Esophagus squamous epithelium (tissue), 5 donors: ENCODE results near the gene SH3GL2. TPM values are rescaled to one million over a fixed set of nuclear protein-coding genes. Genes with fewer than 3 reads are reported as not detected.

Experiments used
- DNase-seq: peaks from one replicate; lab custom pipeline; 2025; lab: John Stamatoyannopoulos, UW
- H3K27ac ChIP-seq, 4 donors: fragments of 200-600 bp; sonication (generic); one replicate each; pipeline ENCODE4 v1.5.1; 2016 to 2019; ENCODE audit warnings: mild to moderate bottlenecking in 1 of 4
- H3K27me3 ChIP-seq, 4 donors: fragments of 200-600 bp; sonication (generic); 1 replicate in 3 of 4; 2 replicates in 1 of 4; pipeline versions ENCODE4 v1.5.1 to v1.6.0; 2017 to 2021; ENCODE audit warnings: antibody characterized with exemption in 1 of 4
- H3K36me3 ChIP-seq, 3 donors: fragments of 200-600 bp; sonication (generic); one replicate each; pipeline ENCODE4 v1.5.1; 2016 to 2019
- H3K4me1 ChIP-seq, 3 donors: fragments of 200-600 bp; sonication (generic); one replicate each; pipeline ENCODE4 v1.5.1; 2017 to 2019
- H3K4me3 ChIP-seq, 4 donors: fragments of 200-600 bp; sonication (generic); 1 replicate in 3 of 4; 2 replicates in 1 of 4; pipeline ENCODE4 v1.5.1; 2016 to 2019; ENCODE audit warnings: mild to moderate bottlenecking in 2 of 4, moderate library complexity in 1 of 4
- H3K9me3 ChIP-seq, 3 donors: fragments of 200-600 bp; sonication (generic); one replicate each; pipeline ENCODE4 v1.5.1; 2016 to 2019
- POLR2A ChIP-seq, 4 donors: fragments of 450-650 bp; IDR thresholded peaks; one replicate each; pipeline ENCODE4 v1.6.1; 2017; ENCODE audit warnings: antibody characterized with exemption in 4 of 4, mild to moderate bottlenecking in 4 of 4, moderate library complexity in 3 of 4
- whole genome bisulfite sequencing, 2 donors: methylation state at CpG; one replicate each; pipeline ENCODE4 v1.1.5; 2018; 5-methylcytosine and 5-hydroxymethylcytosine counted together
- intact Hi-C: fragments of 100-400 bp; cut with DNase I; formaldehyde crosslinking; loops from one replicate; pipeline ENCODE4 v1.15.0; 2022
- total RNA-seq, 4 donors: library from RNA; depleted of rRNA; stranded (reverse); fragments of >200 nt; gene quantifications; one replicate each; pipeline ENCODE4 v1.1.0, GENCODE V29; 2016
- TF ChIP-seq, protein P1 (sequence below), 6 experiments: fragments of 450-650 bp in 4 of 6; fragments of 200-600 bp in 2 of 6; sonication (generic) in 2 of 6; IDR thresholded peaks; one replicate each; pipeline ENCODE4 v1.5.1; 2016 to 2019; ENCODE audit warnings: antibody characterized with exemption in 6 of 6, mild to moderate bottlenecking in 4 of 6, moderate library complexity in 4 of 6
- donor health status: DM: yes; HTN: yes; CAD: no.

The SH3GL2 gene
- total RNA-seq, 4 donors from 2014 or later = 0.19 TPM; not detected in 3

DNA sequence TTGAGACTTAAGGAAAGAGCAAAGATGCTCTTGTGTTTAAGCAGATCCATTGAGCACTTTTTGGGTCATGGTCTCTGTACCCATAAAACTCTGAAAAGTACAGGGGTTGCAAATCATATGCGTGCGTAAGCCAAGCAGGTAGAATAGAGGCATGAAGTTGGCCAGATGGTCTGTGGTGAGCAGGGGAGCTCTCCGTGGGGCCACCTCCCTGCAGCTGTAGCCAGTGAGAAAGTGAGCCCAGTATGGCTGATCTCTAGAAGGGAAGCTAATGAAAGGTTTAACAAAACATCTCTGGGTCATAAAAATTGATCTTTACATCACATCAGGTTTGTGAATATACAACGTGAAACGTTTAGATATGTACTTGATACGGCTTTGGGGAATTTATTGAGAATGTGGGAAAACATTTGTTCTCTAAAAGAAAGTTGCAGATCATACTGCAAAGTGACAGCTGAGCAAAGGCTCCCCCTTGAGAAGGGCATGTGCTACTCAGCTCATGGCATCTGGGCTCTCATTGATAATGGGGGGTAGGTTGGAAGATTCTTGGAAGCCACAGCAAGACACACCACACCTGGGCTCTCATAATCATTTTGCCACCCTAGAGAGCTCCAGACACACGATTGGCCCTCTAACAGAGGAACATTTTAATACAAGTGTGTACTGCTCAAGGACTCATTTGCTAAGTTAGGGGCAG lies 30.6 kb downstream of the SH3GL2 start:
- no peaks in the 10 kb centered on the region for H3K9me3 ChIP-seq
- no peak overlapping the region for H3K4me3 ChIP-seq
- no peak overlapping the region for H3K27ac ChIP-seq
- WGBS, 2 donors = 62 to 64% methylated on average over 7 of the region's 7 CpGs
- H3K36me3 ChIP-seq = no peaks in the 10 kb centered on the region
- intact Hi-C loops = no loop called here
- H3K4me1 ChIP-seq = no peaks in the 10 kb centered on the region
- DNase-seq = no peak
- H3K27me3 ChIP-seq = peaks cover 0 to 9% (median 0%) of the 10 kb centered on the region in 4 donors
- no peak for TF ChIP-seq POLR2A (IDR thresholded peaks at IDR 0.05)
- TF ChIP-seq, protein P1, sequence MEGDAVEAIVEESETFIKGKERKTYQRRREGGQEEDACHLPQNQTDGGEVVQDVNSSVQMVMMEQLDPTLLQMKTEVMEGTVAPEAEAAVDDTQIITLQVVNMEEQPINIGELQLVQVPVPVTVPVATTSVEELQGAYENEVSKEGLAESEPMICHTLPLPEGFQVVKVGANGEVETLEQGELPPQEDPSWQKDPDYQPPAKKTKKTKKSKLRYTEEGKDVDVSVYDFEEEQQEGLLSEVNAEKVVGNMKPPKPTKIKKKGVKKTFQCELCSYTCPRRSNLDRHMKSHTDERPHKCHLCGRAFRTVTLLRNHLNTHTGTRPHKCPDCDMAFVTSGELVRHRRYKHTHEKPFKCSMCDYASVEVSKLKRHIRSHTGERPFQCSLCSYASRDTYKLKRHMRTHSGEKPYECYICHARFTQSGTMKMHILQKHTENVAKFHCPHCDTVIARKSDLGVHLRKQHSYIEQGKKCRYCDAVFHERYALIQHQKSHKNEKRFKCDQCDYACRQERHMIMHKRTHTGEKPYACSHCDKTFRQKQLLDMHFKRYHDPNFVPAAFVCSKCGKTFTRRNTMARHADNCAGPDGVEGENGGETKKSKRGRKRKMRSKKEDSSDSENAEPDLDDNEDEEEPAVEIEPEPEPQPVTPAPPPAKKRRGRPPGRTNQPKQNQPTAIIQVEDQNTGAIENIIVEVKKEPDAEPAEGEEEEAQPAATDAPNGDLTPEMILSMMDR (IDR thresholded peaks at IDR 0.05) = no peak

DNA sequence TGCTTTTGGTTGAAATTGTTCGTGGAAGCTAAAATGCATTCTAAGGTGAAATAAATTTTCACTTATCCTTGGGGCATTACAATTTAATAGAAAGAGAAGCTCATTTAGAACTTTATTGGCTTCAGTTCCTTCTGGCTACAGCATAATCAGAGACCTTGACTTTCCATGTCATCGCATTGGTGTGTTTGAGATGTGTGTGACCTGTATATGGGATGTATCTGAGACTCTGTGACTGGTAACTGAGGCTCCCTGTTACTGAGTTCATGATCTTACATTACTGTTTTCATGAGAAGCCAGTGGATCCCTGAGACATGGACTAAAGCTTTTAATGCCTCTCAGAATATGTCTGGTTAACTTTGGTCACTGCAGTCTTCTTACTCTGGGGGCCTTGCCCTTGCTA lies 32.5 kb downstream of the SH3GL2 start:
- WGBS, 2 donors = 47 to 87% methylated on average over 2 of the region's 2 CpGs
- intact Hi-C loops = no loop called here
- no peak for DNase-seq
- Histone ChIP-seq H3K4me1 (no peaks in the 10 kb centered on the region), H3K4me3 (no peak overlapping the region), H3K27me3 (peaks cover 0 to 15% (median 0%) of the 10 kb centered on the region in 4 donors), H3K9me3 (no peaks in the 10 kb centered on the region), H3K36me3 (no peaks in the 10 kb centered on the region), H3K27ac (no peak overlapping the region)
- no peak for TF ChIP-seq POLR2A (IDR thresholded peaks at IDR 0.05)
- TF ChIP-seq, protein P1 (IDR thresholded peaks at IDR 0.05) = no peak

DNA sequence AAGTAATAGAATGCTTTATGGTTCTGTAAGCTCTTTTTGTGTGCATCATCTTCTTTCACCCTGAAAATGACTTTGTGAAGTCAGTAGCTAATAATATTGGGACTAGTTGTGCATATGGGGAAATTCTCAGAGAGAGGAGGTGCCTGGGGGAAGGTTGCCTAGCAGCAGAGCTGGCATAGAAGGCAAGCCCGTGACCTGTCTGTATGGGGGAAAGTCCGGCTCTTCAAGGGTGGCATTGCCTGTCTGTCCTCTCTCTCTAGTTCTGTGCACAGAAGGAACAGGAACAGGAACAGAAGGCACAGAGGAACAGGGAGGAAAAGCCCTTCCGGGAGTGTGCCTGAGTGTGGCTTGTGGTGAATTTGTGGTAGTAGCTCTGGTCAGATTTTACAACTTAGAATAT lies 33.1 kb downstream of the SH3GL2 start:
- DNase-seq = no peak
- H3K27ac ChIP-seq = no peak overlapping the region
- intact Hi-C loops = no loop called here
- TF ChIP-seq, protein P1 (IDR thresholded peaks at IDR 0.05) = no peak
- no peak for TF ChIP-seq POLR2A (IDR thresholded peaks at IDR 0.05)
- peaks cover 0 to 15% (median 0%) of the 10 kb centered on the region in 4 donors for H3K27me3 ChIP-seq
- H3K36me3 ChIP-seq = no peaks in the 10 kb centered on the region
- 25 to 27% methylated on average over 3 of the region's 3 CpGs for WGBS, 2 donors
- no peaks in the 10 kb centered on the region for H3K9me3 ChIP-seq
- no peaks in the 10 kb centered on the region for H3K4me1 ChIP-seq
- no peak overlapping the region for H3K4me3 ChIP-seq

DNA sequence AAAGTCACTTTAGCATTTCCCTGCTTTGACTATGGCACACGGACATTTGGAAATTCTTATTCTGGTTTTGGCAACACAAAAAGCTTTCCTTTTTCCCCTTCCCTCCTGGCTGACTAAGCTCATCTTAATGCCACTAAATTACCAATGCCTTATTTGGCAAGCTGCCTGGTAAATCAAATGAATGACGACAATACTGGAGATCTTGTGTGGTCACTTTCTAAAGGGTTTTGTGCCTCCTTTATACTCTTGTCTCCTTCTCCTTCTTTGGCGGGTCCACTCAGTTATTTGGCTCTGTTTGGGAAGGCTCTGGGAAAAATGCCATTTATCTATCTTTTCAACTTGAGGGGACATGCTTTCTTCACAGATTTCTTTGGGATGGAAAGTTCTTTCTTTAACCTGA lies 34.9 kb downstream of the SH3GL2 start:
- Histone ChIP-seq H3K9me3 (no peaks in the 10 kb centered on the region), H3K27me3 (peaks cover 0 to 15% (median 0%) of the 10 kb centered on the region in 4 donors), H3K4me3 (no peak overlapping the region), H3K4me1 (no peaks in the 10 kb centered on the region), H3K27ac (no peak overlapping the region), H3K36me3 (no peaks in the 10 kb centered on the region)
- WGBS, 2 donors = 23 to 35% methylated on average over 3 of the region's 3 CpGs
- no peak for DNase-seq
- TF ChIP-seq, protein P1 (IDR thresholded peaks at IDR 0.05) = no peak
- TF ChIP-seq POLR2A (IDR thresholded peaks at IDR 0.05) = no peak
- intact Hi-C loops = no loop called here

DNA sequence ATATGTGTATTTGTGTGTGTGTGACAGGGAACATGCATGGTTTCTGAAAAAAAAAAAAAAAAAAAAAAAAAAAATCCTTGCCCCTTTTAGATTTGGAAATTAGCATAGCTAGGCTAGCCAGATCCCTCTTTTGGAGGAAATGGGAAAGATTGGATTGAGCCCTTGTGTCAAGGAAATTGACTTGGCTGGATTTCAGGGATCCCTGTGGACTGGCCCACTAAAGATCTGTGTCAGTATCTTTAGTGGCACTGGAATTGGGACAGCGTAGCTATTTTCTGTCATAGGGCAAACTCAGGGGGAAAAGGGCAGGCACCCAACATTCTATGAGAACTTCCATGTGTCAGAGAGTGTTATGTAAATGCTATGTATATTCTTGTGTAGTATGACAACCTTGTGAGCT lies 35.4 kb downstream of the SH3GL2 start:
- Histone ChIP-seq H3K36me3 (no peaks in the 10 kb centered on the region), H3K4me3 (no peak overlapping the region), H3K27me3 (peaks cover 0 to 15% (median 0%) of the 10 kb centered on the region in 4 donors), H3K4me1 (no peaks in the 10 kb centered on the region), H3K27ac (no peak overlapping the region), H3K9me3 (no peaks in the 10 kb centered on the region)
- no peak for DNase-seq
- 83 to 100% methylated on average over 1 of the region's 1 CpG for WGBS, 2 donors
- no peak for TF ChIP-seq POLR2A (IDR thresholded peaks at IDR 0.05)
- TF ChIP-seq, protein P1 (IDR thresholded peaks at IDR 0.05) = no peak
- intact Hi-C loops = no loop called here
